ENCODE data around the gene POLE2. TPM values are rescaled to one million over a fixed set of nuclear protein-coding genes. Genes with fewer than 3 reads are reported as not detected.
"Not testable (repeated sequence)": the region's sequence is repeated elsewhere in the genome, so short reads cannot be mapped to it uniquely, and the experiment has no call there.

Gene POLE2
- 17.4 and 27.8 TPM in 2 replicates for total RNA-seq (2014; rRNA removed; shearing (Covaris generic))

- peak; percentile 58 for DNase-seq (ENCODE audit: low read depth)
These were observed at the start of gene POLE2 for GRCh38 chr14:49687942-49688700. Gene POLE2 (minus strand): TSS chr14:49688214. CDS start chr14:49688203, 11 bp downstream.

GRCh38 chr14:49735669-49736068 is 47.7 kb upstream of the POLE2 start:
- DNase-seq (ENCODE audit: low read depth): not testable (repeated sequence)

- no peak for DNase-seq (ENCODE audit: low read depth)
These were observed 45.8 kb upstream of the POLE2 start for GRCh38 chr14:49733836-49734235.

GRCh38 chr14:49732896-49733295 is 44.9 kb upstream of the POLE2 start:
- DNase-seq (ENCODE audit: low read depth): no peak

GRCh38 chr14:49727171-49727570 is 39.2 kb upstream of the POLE2 start:
- no peak for DNase-seq (ENCODE audit: low read depth)

GRCh38 chr14:49721733-49722435 is 33.9 kb upstream of the POLE2 start:
- DNase-seq (ENCODE audit: low read depth): not testable (repeated sequence)

- no peak for DNase-seq (ENCODE audit: low read depth)
These were observed 32.7 kb upstream of the POLE2 start for GRCh38 chr14:49720744-49721143.

GRCh38 chr14:49710993-49711392 is 23.0 kb upstream of the POLE2 start:
- not testable (repeated sequence) for DNase-seq (ENCODE audit: low read depth)

- not testable (repeated sequence) for DNase-seq (ENCODE audit: low read depth)
These were observed 16.5 kb upstream of the POLE2 start for GRCh38 chr14:49704471-49704870.

GRCh38 chr14:49703965-49704364 is 16.0 kb upstream of the POLE2 start:
- DNase-seq (ENCODE audit: low read depth): no peak

- DNase-seq (ENCODE audit: low read depth): peak; percentile 50
These were observed 14.7 kb upstream of the POLE2 start for GRCh38 chr14:49702725-49703124.

GRCh38 chr14:49693735-49694124 is 5.7 kb upstream of the POLE2 start:
- not testable (repeated sequence) for DNase-seq (ENCODE audit: low read depth)

- peak; percentile 71 for DNase-seq (ENCODE audit: low read depth)
These were observed 5.1 kb upstream of the POLE2 start, which contains the start of gene KLHDC1 for GRCh38 chr14:49692811-49693734. Gene KLHDC1 (plus strand): TSS chr14:49693120. CDS start chr14:49693195, 75 bp downstream.

- no peak for DNase-seq (ENCODE audit: low read depth)
These were observed 4.3 kb upstream of the POLE2 start for GRCh38 chr14:49692193-49692757.

- DNase-seq (ENCODE audit: low read depth): no peak
These were observed 3.0 kb upstream of the POLE2 start for GRCh38 chr14:49691031-49691430.

GRCh38 chr14:49688701-49689030 is 652 bp upstream of the POLE2 start:
- no peak for DNase-seq (ENCODE audit: low read depth)

- DNase-seq (ENCODE audit: low read depth): no peak
These were observed 1.6 kb downstream of the POLE2 start for GRCh38 chr14:49686425-49686824.

GRCh38 chr14:49679271-49679670 is 8.7 kb downstream of the POLE2 start:
- peak; percentile 60 for DNase-seq (ENCODE audit: low read depth)

- DNase-seq (ENCODE audit: low read depth): no peak
These were observed 10.4 kb downstream of the POLE2 start for GRCh38 chr14:49677643-49678042.

- no peak for DNase-seq (ENCODE audit: low read depth)
These were observed 14.4 kb downstream of the POLE2 start for GRCh38 chr14:49673586-49673985.

GRCh38 chr14:49670475-49670874 is 17.5 kb downstream of the POLE2 start:
- DNase-seq (ENCODE audit: low read depth): no peak

Measured in M059J (cell line).